Stimulated activated naive CD8-positive, alpha-beta T cell treated with anti-CD3 and anti-CD28 coated beads, Interleukin-15, Interleukin-2, amounts not matched to agents 100 ng/mL and 50 ng/mL, for 24 hours (primary cell): Measurements from ENCODE around the gene ZBTB20.

Experiments used
- H3K27ac Mint-ChIP-seq: one replicate; pipeline ENCODE4 v1.8.0; 2021; ENCODE audit warnings: mild to moderate bottlenecking, mixed read lengths
- H3K27me3 Mint-ChIP-seq: one replicate; pipeline ENCODE4 v1.8.0; 2021; ENCODE audit warnings: mixed read lengths
- H3K36me3 Mint-ChIP-seq: one replicate; pipeline ENCODE4 v1.8.0; 2021; ENCODE audit warnings: low read depth, mixed read lengths
- H3K4me1 Mint-ChIP-seq: one replicate; pipeline ENCODE4 v1.8.0; 2021; ENCODE audit warnings: low read depth, mixed read lengths
- H3K4me3 Mint-ChIP-seq: one replicate; pipeline ENCODE4 v1.8.0; 2021; ENCODE audit warnings: mild to moderate bottlenecking, mixed read lengths
- H3K9me3 Mint-ChIP-seq: one replicate; pipeline ENCODE4 v1.8.0; 2021; ENCODE audit warnings: mixed read lengths

ZBTB20 gene

GRCh38 chr3:115040246-115040645 lies 106.8 kb downstream of the ZBTB20 start:
- no peak overlapping the region for H3K4me3 Mint-ChIP-seq
- peaks cover 3% of the 10 kb centered on the region for H3K4me1 Mint-ChIP-seq
- H3K36me3 Mint-ChIP-seq, result peaks cover 7% of the 10 kb centered on the region
- H3K27ac Mint-ChIP-seq, result no peak overlapping the region
- H3K9me3 Mint-ChIP-seq, result peaks cover 4% of the 10 kb centered on the region
- no peaks in the 10 kb centered on the region for H3K27me3 Mint-ChIP-seq

- Mint-ChIP-seq H3K36me3 (peaks cover 15% of the 10 kb centered on the region), H3K9me3 (peaks cover 2% of the 10 kb centered on the region), H3K27me3 (no peaks in the 10 kb centered on the region), H3K27ac (no peak overlapping the region), H3K4me1 (peaks cover 3% of the 10 kb centered on the region), H3K4me3 (no peak overlapping the region)
Observed at GRCh38 chr3:115038817-115039216, 108.3 kb downstream of the ZBTB20 start.

GRCh38 chr3:115022835-115023398 lies 124.2 kb downstream of the ZBTB20 start:
- Mint-ChIP-seq H3K4me1 (peaks cover 8% of the 10 kb centered on the region), H3K36me3 (peaks cover 9% of the 10 kb centered on the region), H3K9me3 (no peaks in the 10 kb centered on the region), H3K27me3 (no peaks in the 10 kb centered on the region), H3K27ac (no peak overlapping the region), H3K4me3 (no peak overlapping the region)

GRCh38 chr3:115022199-115022598 lies 124.9 kb downstream of the ZBTB20 start:
- no peak overlapping the region for H3K4me3 Mint-ChIP-seq
- H3K36me3 Mint-ChIP-seq, result peaks cover 10% of the 10 kb centered on the region
- peaks cover 8% of the 10 kb centered on the region for H3K4me1 Mint-ChIP-seq
- H3K9me3 Mint-ChIP-seq, result no peaks in the 10 kb centered on the region
- H3K27me3 Mint-ChIP-seq, result no peaks in the 10 kb centered on the region
- H3K27ac Mint-ChIP-seq, result no peak overlapping the region

- no peaks in the 10 kb centered on the region for H3K9me3 Mint-ChIP-seq
- no peak overlapping the region for H3K27ac Mint-ChIP-seq
- peaks cover 21% of the 10 kb centered on the region for H3K36me3 Mint-ChIP-seq
- no peaks in the 10 kb centered on the region for H3K27me3 Mint-ChIP-seq
- no peak overlapping the region for H3K4me3 Mint-ChIP-seq
- H3K4me1 Mint-ChIP-seq, result peaks cover 8% of the 10 kb centered on the region
Observed at GRCh38 chr3:115021061-115021460, 126.0 kb downstream of the ZBTB20 start.

GRCh38 chr3:115019900-115020299 lies 127.2 kb downstream of the ZBTB20 start:
- Mint-ChIP-seq H3K4me1 (peaks cover 8% of the 10 kb centered on the region), H3K27ac (no peak overlapping the region), H3K27me3 (no peaks in the 10 kb centered on the region)

GRCh38 chr3:115018694-115019093 lies 128.4 kb downstream of the ZBTB20 start:
- H3K4me1 Mint-ChIP-seq, result peaks cover 8% of the 10 kb centered on the region
- peaks cover 8% of the 10 kb centered on the region for H3K9me3 Mint-ChIP-seq
- no peak overlapping the region for H3K27ac Mint-ChIP-seq
- H3K36me3 Mint-ChIP-seq, result peaks cover 25% of the 10 kb centered on the region
- H3K27me3 Mint-ChIP-seq, result no peaks in the 10 kb centered on the region
- no peak overlapping the region for H3K4me3 Mint-ChIP-seq

More at GRCh38 chr3:115019900-115020299, 127.2 kb downstream of the ZBTB20 start:
- Mint-ChIP-seq H3K9me3 (peaks cover 4% of the 10 kb centered on the region), H3K36me3 (peaks cover 25% of the 10 kb centered on the region), H3K4me3 (no peak overlapping the region)

GRCh38 chr3:115007966-115008365 lies 139.1 kb downstream of the ZBTB20 start:
- Mint-ChIP-seq H3K27me3 (no peaks in the 10 kb centered on the region), H3K9me3 (no peaks in the 10 kb centered on the region), H3K27ac (no peak overlapping the region), H3K36me3 (peaks cover 38% of the 10 kb centered on the region), H3K4me1 (no peaks in the 10 kb centered on the region), H3K4me3 (no peak overlapping the region)

- Mint-ChIP-seq H3K4me3 (no peak overlapping the region), H3K4me1 (no peaks in the 10 kb centered on the region), H3K27me3 (no peaks in the 10 kb centered on the region), H3K9me3 (no peaks in the 10 kb centered on the region), H3K36me3 (peaks cover 29% of the 10 kb centered on the region), H3K27ac (no peak overlapping the region)
Observed at GRCh38 chr3:115004201-115005140, 142.6 kb downstream of the ZBTB20 start.

- H3K27me3 Mint-ChIP-seq, result no peaks in the 10 kb centered on the region
- no peak overlapping the region for H3K4me3 Mint-ChIP-seq
- H3K36me3 Mint-ChIP-seq, result peaks cover 38% of the 10 kb centered on the region
- H3K27ac Mint-ChIP-seq, result no peak overlapping the region
- H3K4me1 Mint-ChIP-seq, result no peaks in the 10 kb centered on the region
- peaks cover 6% of the 10 kb centered on the region for H3K9me3 Mint-ChIP-seq
Observed at GRCh38 chr3:114998971-114999579, 148.0 kb downstream of the ZBTB20 start.

- no peaks in the 10 kb centered on the region for H3K27me3 Mint-ChIP-seq
- no peak overlapping the region for H3K27ac Mint-ChIP-seq
- peaks cover 26% of the 10 kb centered on the region for H3K36me3 Mint-ChIP-seq
- H3K4me3 Mint-ChIP-seq, result no peak overlapping the region
- H3K4me1 Mint-ChIP-seq, result peaks cover 4% of the 10 kb centered on the region
- H3K9me3 Mint-ChIP-seq, result peaks cover 17% of the 10 kb centered on the region
Observed at GRCh38 chr3:114994554-114995341, 152.3 kb downstream of the ZBTB20 start.

GRCh38 chr3:114985776-114986175 lies 161.3 kb downstream of the ZBTB20 start:
- H3K27me3 Mint-ChIP-seq, result no peaks in the 10 kb centered on the region
- H3K27ac Mint-ChIP-seq, result no peak overlapping the region
- no peak overlapping the region for H3K4me3 Mint-ChIP-seq
- H3K9me3 Mint-ChIP-seq, result peaks cover 5% of the 10 kb centered on the region
- no peaks in the 10 kb centered on the region for H3K36me3 Mint-ChIP-seq
- H3K4me1 Mint-ChIP-seq, result no peaks in the 10 kb centered on the region

GRCh38 chr3:114983248-114983647 lies 163.8 kb downstream of the ZBTB20 start:
- no peaks in the 10 kb centered on the region for H3K27me3 Mint-ChIP-seq
- no peaks in the 10 kb centered on the region for H3K36me3 Mint-ChIP-seq
- no peak overlapping the region for H3K27ac Mint-ChIP-seq
- no peaks in the 10 kb centered on the region for H3K4me1 Mint-ChIP-seq
- peaks cover 3% of the 10 kb centered on the region for H3K9me3 Mint-ChIP-seq
- H3K4me3 Mint-ChIP-seq, result no peak overlapping the region

GRCh38 chr3:114974387-114974786 lies 172.7 kb downstream of the ZBTB20 start:
- Mint-ChIP-seq H3K27me3 (no peaks in the 10 kb centered on the region), H3K9me3 (peaks cover 3% of the 10 kb centered on the region), H3K27ac (no peak overlapping the region), H3K36me3 (peaks cover 28% of the 10 kb centered on the region), H3K4me3 (no peak overlapping the region), H3K4me1 (no peaks in the 10 kb centered on the region)
